Neural progenitor cell (in vitro differentiated cells): ENCODE data around the gene ZNF189.

Source experiments
- CTCF ChIP-seq: fragments of 200-600 bp; sonication (generic); IDR thresholded peaks from 2 replicates; pipeline ENCODE4 v1.5.1; 2017; ENCODE audit warnings: antibody characterized with exemption, mild to moderate bottlenecking
- EZH2 ChIP-seq: fragments of 200-600 bp; sonication (generic); IDR thresholded peaks from 2 replicates; pipeline ENCODE4 v1.6.1; 2017; ENCODE audit warnings: antibody characterized with exemption, mild to moderate bottlenecking, moderate library complexity
- EZH2phosphoT487 ChIP-seq: fragments of 200-600 bp; sonication (generic); IDR thresholded peaks from 2 replicates; pipeline ENCODE4 v1.6.1; 2017; ENCODE audit warnings: antibody characterized with exemption

GRCh38 chr9:101437806-101438232, 39.2 kb downstream of the ZNF189 start:
- TF ChIP-seq CTCF (no peak), EZH2phosphoT487 (no peak), EZH2 (no peak)
